ENCODE data around the gene MRPL9. TPM values are rescaled to one million over a fixed set of nuclear protein-coding genes. Genes with fewer than 3 reads are reported as not detected.

Gene MRPL9
- total RNA-seq, 1 donor from 2014 or later = 58.5 TPM

DNA sequence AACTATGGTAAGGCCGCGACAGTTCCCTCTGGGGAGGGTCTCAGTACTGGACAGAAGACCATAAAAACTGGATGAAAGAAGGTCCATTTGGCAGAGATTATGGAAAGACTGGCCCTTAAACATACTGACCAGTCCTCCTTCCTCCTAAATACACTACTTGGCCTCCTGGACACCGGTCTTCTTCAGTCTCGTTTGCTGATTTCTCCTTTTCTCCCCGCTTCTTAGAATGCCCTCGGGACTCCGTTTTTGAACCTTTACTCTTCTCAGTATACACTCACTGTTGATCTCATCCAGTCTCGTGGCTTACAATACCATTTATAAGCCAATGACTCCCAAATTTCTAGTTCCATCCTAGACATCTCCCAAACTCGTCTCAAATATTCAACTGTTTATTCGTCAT is 694 bp upstream of the MRPL9 start:
- peak overlapping the region; percentile 80 for H3K27ac ChIP-seq (ENCODE audit: low read depth, low read length)
- Mint-ChIP-seq H3K27me3 (ENCODE audit: low read depth, unreplicated experiment) (no peaks in the 10 kb centered on the region), H3K9me3 (ENCODE audit: unreplicated experiment) (peaks cover 2% of the 10 kb centered on the region)

DNA sequence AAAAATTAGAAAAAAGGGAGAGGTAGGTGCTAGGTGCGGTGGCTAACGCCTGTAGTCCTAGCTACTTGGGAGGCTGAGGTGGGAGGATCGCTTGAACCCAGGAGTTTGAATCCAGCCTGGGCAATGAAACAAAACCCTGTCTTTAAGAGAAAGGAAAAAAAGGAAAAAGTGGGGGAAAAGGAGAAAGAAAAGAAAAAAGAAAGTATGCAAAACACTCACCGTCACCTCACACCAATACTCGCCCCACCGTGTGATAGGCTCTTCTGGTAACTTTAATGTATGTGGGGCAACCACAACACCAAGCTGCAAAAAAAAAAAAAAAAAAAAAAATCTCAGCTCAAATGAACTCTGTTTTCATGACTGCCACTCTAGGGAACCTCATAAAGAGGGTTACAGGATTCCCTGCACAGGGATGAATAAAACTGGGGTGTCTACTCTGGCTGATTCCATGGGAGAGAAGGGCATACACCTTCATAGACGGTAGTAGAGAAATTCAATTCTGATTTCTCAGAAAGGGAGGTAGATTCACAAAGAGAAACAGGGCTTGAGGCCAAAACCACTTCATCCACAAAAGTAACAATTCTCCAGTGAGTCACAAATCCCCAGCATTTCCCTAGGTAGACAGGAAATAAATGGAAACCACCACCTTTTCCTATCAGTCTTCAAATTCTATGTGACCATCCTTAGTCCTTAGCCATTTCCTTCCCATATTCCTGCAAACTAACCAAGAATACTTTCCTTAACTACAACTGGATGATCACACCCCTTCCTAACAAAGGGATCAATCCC is 2.5 kb downstream of the MRPL9 start:
- no peaks in the 10 kb centered on the region for H3K9me3 ChIP-seq (ENCODE audit: insufficient read depth, low read depth, low read length)
- Mint-ChIP-seq H3K27ac (ENCODE audit: unreplicated experiment) (peak overlapping the region; percentile 14), H3K4me3 (ENCODE audit: unreplicated experiment) (no peak overlapping the region), H3K9me3 (ENCODE audit: unreplicated experiment) (no peaks in the 10 kb centered on the region), H3K27me3 (ENCODE audit: low read depth, unreplicated experiment) (no peaks in the 10 kb centered on the region), H3K36me3 (ENCODE audit: low read depth, unreplicated experiment) (peaks cover 16% of the 10 kb centered on the region), H3K4me1 (ENCODE audit: low read depth, unreplicated experiment) (peaks cover 11% of the 10 kb centered on the region)
- H3K36me3 ChIP-seq (ENCODE audit: insufficient read depth, low read length) = peaks cover 26% of the 10 kb centered on the region
- no peak overlapping the region for H3K4me2 ChIP-seq (ENCODE audit: low read length)
- no peaks in the 10 kb centered on the region for H4K20me1 ChIP-seq (ENCODE audit: insufficient read depth, low read length)
- H2AFZ ChIP-seq (ENCODE audit: low read depth, low read length) = no peak overlapping the region
- H3K4me1 ChIP-seq (ENCODE audit: insufficient read depth, low read length) = peaks cover 14% of the 10 kb centered on the region
- DNase-seq (ENCODE audit: low read depth) (peak; percentile 26), FAIRE-seq (no peak)
- peaks cover 22% of the 10 kb centered on the region for H3K79me2 ChIP-seq (ENCODE audit: insufficient read depth, low read length)
- H3K4me3 ChIP-seq (ENCODE audit: insufficient read depth, low read depth, low read length) = no peak overlapping the region
- TF ChIP-seq, protein P1, sequence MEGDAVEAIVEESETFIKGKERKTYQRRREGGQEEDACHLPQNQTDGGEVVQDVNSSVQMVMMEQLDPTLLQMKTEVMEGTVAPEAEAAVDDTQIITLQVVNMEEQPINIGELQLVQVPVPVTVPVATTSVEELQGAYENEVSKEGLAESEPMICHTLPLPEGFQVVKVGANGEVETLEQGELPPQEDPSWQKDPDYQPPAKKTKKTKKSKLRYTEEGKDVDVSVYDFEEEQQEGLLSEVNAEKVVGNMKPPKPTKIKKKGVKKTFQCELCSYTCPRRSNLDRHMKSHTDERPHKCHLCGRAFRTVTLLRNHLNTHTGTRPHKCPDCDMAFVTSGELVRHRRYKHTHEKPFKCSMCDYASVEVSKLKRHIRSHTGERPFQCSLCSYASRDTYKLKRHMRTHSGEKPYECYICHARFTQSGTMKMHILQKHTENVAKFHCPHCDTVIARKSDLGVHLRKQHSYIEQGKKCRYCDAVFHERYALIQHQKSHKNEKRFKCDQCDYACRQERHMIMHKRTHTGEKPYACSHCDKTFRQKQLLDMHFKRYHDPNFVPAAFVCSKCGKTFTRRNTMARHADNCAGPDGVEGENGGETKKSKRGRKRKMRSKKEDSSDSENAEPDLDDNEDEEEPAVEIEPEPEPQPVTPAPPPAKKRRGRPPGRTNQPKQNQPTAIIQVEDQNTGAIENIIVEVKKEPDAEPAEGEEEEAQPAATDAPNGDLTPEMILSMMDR (IDR thresholded peaks at IDR 0.05; ENCODE audit: insufficient read depth, low read depth, low read length) = no peak
- no peak for TF ChIP-seq EZH2 (IDR thresholded peaks at IDR 0.05; ENCODE audit: insufficient read depth, low read length)
- H3K9ac ChIP-seq (ENCODE audit: low read length) = no peak overlapping the region
- H3K27me3 ChIP-seq (ENCODE audit: insufficient read depth, low read length) = no peaks in the 10 kb centered on the region
- no peak overlapping the region for H3K27ac ChIP-seq (ENCODE audit: low read depth, low read length)

More for the DNA sequence above, 694 bp upstream of the MRPL9 start:
- Histone ChIP-seq H4K20me1 (ENCODE audit: insufficient read depth, low read length) (no peaks in the 10 kb centered on the region), H3K4me2 (ENCODE audit: low read length) (peak overlapping the region; percentile 87), H3K4me3 (ENCODE audit: insufficient read depth, low read depth, low read length) (peak overlapping the region; percentile 94), H3K9me3 (ENCODE audit: insufficient read depth, low read depth, low read length) (no peaks in the 10 kb centered on the region), H3K9ac (ENCODE audit: low read length) (peak overlapping the region; percentile 94), H3K79me2 (ENCODE audit: insufficient read depth, low read length) (peaks cover 22% of the 10 kb centered on the region), H3K36me3 (ENCODE audit: insufficient read depth, low read length) (peaks cover 21% of the 10 kb centered on the region), H2AFZ (ENCODE audit: low read depth, low read length) (peak overlapping the region; percentile 92), H3K4me1 (ENCODE audit: insufficient read depth, low read length) (peaks cover 14% of the 10 kb centered on the region), H3K27me3 (ENCODE audit: insufficient read depth, low read length) (no peaks in the 10 kb centered on the region)
- Mint-ChIP-seq H3K27ac (ENCODE audit: unreplicated experiment) (peak overlapping the region; percentile 54), H3K4me1 (ENCODE audit: low read depth, unreplicated experiment) (peaks cover 6% of the 10 kb centered on the region), H3K36me3 (ENCODE audit: low read depth, unreplicated experiment) (peaks cover 14% of the 10 kb centered on the region), H3K4me3 (ENCODE audit: unreplicated experiment) (peak overlapping the region; percentile 88)
- FAIRE-seq (no peak), DNase-seq (ENCODE audit: low read depth) (no peak)
- TF ChIP-seq, protein P1 (IDR thresholded peaks at IDR 0.05; ENCODE audit: insufficient read depth, low read depth, low read length) = no peak
- no peak for TF ChIP-seq EZH2 (IDR thresholded peaks at IDR 0.05; ENCODE audit: insufficient read depth, low read length)

DNA sequence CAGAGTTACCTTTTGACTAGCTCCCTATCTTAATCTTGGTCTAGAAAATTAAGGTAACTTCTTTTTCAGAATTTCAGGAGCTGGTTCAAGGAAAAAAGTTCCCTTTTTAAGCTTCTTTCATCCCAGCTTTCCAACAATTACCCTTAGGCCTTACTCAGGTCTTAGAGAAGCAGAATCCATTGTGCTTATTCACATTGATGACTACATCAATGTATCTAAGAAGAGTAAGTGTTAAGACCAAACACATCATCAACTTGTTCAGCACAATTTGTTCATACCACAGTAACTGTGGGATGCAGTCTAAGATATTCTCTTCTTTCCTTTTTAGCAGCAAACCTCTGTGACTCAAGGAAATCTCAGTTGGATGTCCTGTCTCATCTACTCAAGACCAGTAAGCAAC is 4.1 kb downstream of the MRPL9 start:
- Mint-ChIP-seq H3K4me3 (ENCODE audit: unreplicated experiment) (no peak overlapping the region), H3K9me3 (ENCODE audit: unreplicated experiment) (no peaks in the 10 kb centered on the region), H3K27me3 (ENCODE audit: low read depth, unreplicated experiment) (no peaks in the 10 kb centered on the region), H3K4me1 (ENCODE audit: low read depth, unreplicated experiment) (peaks cover 9% of the 10 kb centered on the region), H3K36me3 (ENCODE audit: low read depth, unreplicated experiment) (peaks cover 16% of the 10 kb centered on the region), H3K27ac (ENCODE audit: unreplicated experiment) (no peak overlapping the region)
- Histone ChIP-seq H3K4me2 (ENCODE audit: low read length) (no peak overlapping the region), H3K79me2 (ENCODE audit: insufficient read depth, low read length) (peaks cover 22% of the 10 kb centered on the region), H3K9me3 (ENCODE audit: insufficient read depth, low read depth, low read length) (no peaks in the 10 kb centered on the region), H3K9ac (ENCODE audit: low read length) (no peak overlapping the region), H3K27me3 (ENCODE audit: insufficient read depth, low read length) (no peaks in the 10 kb centered on the region), H3K27ac (ENCODE audit: low read depth, low read length) (no peak overlapping the region), H3K4me1 (ENCODE audit: insufficient read depth, low read length) (peaks cover 13% of the 10 kb centered on the region), H3K4me3 (ENCODE audit: insufficient read depth, low read depth, low read length) (no peak overlapping the region), H3K36me3 (ENCODE audit: insufficient read depth, low read length) (peaks cover 26% of the 10 kb centered on the region), H2AFZ (ENCODE audit: low read depth, low read length) (no peak overlapping the region), H4K20me1 (ENCODE audit: insufficient read depth, low read length) (no peaks in the 10 kb centered on the region)
- FAIRE-seq (no peak), DNase-seq (ENCODE audit: low read depth) (no peak)
- TF ChIP-seq EZH2 (IDR thresholded peaks at IDR 0.05; ENCODE audit: insufficient read depth, low read length) = no peak
- TF ChIP-seq, protein P1 (IDR thresholded peaks at IDR 0.05; ENCODE audit: insufficient read depth, low read depth, low read length) = no peak

Measured in astrocyte (in vitro differentiated cells and primary cell).